ENCODE results near the gene CHRNA3. TPM values are rescaled to one million over a fixed set of nuclear protein-coding genes. Genes with fewer than 3 reads are reported as not detected.

Gene CHRNA3
- polyA plus RNA-seq, 1 donor from 2014 or later = 2.4 TPM

GRCh38 chr15:78642331-78642730 lies 21.5 kb upstream of the CHRNA3 start:
- H3K9ac ChIP-seq (ENCODE audit: low read length) = no peak overlapping the region
- no peaks in the 10 kb centered on the region for H3K36me3 ChIP-seq (ENCODE audit: insufficient read depth, low read length)
- H4K20me1 ChIP-seq (ENCODE audit: insufficient read depth) = no peaks in the 10 kb centered on the region
- no peaks in the 10 kb centered on the region for H3K9me2 ChIP-seq (ENCODE audit: insufficient read depth, low read length)
- H3K9me3 ChIP-seq (ENCODE audit: low read length) = no peaks in the 10 kb centered on the region
- peaks cover 27% of the 10 kb centered on the region for H3K27me3 ChIP-seq (ENCODE audit: insufficient read depth, low read depth, low read length)
- H3K4me2 ChIP-seq (ENCODE audit: low read length) = no peak overlapping the region
- H3K4me3 ChIP-seq (ENCODE audit: low read length) = no peak overlapping the region
- H3F3A ChIP-seq (ENCODE audit: insufficient read depth, low read length, poor library complexity, severe bottlenecking) = no peaks in the 10 kb centered on the region
- H3K27ac ChIP-seq (ENCODE audit: low read length) = no peak overlapping the region
- TF ChIP-seq POLR2AphosphoS5 (IDR thresholded peaks at IDR 0.05) = no peak
- no peak for TF ChIP-seq EP300 (conservative IDR thresholded peaks at IDR 0.05; ENCODE audit: poor library complexity, severe bottlenecking)
- no peak for TF ChIP-seq MXI1 (conservative IDR thresholded peaks at IDR 0.05; ENCODE audit: poor library complexity, severe bottlenecking)
- TF ChIP-seq SMC3 (conservative IDR thresholded peaks at IDR 0.05; ENCODE audit: poor library complexity) = no peak
- TF ChIP-seq, protein P1, sequence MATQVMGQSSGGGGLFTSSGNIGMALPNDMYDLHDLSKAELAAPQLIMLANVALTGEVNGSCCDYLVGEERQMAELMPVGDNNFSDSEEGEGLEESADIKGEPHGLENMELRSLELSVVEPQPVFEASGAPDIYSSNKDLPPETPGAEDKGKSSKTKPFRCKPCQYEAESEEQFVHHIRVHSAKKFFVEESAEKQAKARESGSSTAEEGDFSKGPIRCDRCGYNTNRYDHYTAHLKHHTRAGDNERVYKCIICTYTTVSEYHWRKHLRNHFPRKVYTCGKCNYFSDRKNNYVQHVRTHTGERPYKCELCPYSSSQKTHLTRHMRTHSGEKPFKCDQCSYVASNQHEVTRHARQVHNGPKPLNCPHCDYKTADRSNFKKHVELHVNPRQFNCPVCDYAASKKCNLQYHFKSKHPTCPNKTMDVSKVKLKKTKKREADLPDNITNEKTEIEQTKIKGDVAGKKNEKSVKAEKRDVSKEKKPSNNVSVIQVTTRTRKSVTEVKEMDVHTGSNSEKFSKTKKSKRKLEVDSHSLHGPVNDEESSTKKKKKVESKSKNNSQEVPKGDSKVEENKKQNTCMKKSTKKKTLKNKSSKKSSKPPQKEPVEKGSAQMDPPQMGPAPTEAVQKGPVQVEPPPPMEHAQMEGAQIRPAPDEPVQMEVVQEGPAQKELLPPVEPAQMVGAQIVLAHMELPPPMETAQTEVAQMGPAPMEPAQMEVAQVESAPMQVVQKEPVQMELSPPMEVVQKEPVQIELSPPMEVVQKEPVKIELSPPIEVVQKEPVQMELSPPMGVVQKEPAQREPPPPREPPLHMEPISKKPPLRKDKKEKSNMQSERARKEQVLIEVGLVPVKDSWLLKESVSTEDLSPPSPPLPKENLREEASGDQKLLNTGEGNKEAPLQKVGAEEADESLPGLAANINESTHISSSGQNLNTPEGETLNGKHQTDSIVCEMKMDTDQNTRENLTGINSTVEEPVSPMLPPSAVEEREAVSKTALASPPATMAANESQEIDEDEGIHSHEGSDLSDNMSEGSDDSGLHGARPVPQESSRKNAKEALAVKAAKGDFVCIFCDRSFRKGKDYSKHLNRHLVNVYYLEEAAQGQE (IDR thresholded peaks at IDR 0.05; ENCODE audit: borderline replicate concordance) = no peak
- TF ChIP-seq TAF1 (IDR thresholded peaks at IDR 0.05; ENCODE audit: low read depth) = no peak
- no peak for TF ChIP-seq EZH2 (IDR thresholded peaks at IDR 0.05; ENCODE audit: borderline replicate concordance, insufficient read depth, low read length, poor library complexity, severe bottlenecking)
- TF ChIP-seq, protein P2, sequence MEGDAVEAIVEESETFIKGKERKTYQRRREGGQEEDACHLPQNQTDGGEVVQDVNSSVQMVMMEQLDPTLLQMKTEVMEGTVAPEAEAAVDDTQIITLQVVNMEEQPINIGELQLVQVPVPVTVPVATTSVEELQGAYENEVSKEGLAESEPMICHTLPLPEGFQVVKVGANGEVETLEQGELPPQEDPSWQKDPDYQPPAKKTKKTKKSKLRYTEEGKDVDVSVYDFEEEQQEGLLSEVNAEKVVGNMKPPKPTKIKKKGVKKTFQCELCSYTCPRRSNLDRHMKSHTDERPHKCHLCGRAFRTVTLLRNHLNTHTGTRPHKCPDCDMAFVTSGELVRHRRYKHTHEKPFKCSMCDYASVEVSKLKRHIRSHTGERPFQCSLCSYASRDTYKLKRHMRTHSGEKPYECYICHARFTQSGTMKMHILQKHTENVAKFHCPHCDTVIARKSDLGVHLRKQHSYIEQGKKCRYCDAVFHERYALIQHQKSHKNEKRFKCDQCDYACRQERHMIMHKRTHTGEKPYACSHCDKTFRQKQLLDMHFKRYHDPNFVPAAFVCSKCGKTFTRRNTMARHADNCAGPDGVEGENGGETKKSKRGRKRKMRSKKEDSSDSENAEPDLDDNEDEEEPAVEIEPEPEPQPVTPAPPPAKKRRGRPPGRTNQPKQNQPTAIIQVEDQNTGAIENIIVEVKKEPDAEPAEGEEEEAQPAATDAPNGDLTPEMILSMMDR (IDR thresholded peaks at IDR 0.05; ENCODE audit: poor library complexity, severe bottlenecking) = no peak
- no peak for TF ChIP-seq RAD21 (conservative IDR thresholded peaks at IDR 0.05)
- no peaks in the 10 kb centered on the region for H3K79me2 ChIP-seq (replicated peaks; ENCODE audit: insufficient read depth, low read length)
- no peak overlapping the region for H2AFZ ChIP-seq (ENCODE audit: low read depth, low read length)

- Histone ChIP-seq H3K4me2 (ENCODE audit: low read length) (no peak overlapping the region), H3K27ac (ENCODE audit: low read length) (no peak overlapping the region), H3K27me3 (ENCODE audit: insufficient read depth, low read depth, low read length) (peaks cover 27% of the 10 kb centered on the region), H3K36me3 (ENCODE audit: insufficient read depth, low read length) (no peaks in the 10 kb centered on the region), H2AFZ (ENCODE audit: low read depth, low read length) (no peak overlapping the region), H3K9me2 (ENCODE audit: insufficient read depth, low read length) (no peaks in the 10 kb centered on the region), H3F3A (ENCODE audit: insufficient read depth, low read length, poor library complexity, severe bottlenecking) (no peaks in the 10 kb centered on the region), H3K79me2 (replicated peaks; ENCODE audit: insufficient read depth, low read length) (no peaks in the 10 kb centered on the region), H3K9ac (ENCODE audit: low read length) (no peak overlapping the region), H4K20me1 (ENCODE audit: insufficient read depth) (no peaks in the 10 kb centered on the region), H3K9me3 (ENCODE audit: low read length) (no peaks in the 10 kb centered on the region), H3K4me3 (ENCODE audit: low read length) (peak overlapping the region; percentile 68)
- TF ChIP-seq RAD21 (conservative IDR thresholded peaks at IDR 0.05) = no peak
- TF ChIP-seq EZH2 (IDR thresholded peaks at IDR 0.05; ENCODE audit: borderline replicate concordance, insufficient read depth, low read length, poor library complexity, severe bottlenecking) = no peak
- TF ChIP-seq, protein P2 (IDR thresholded peaks at IDR 0.05; ENCODE audit: poor library complexity, severe bottlenecking) = no peak
- TF ChIP-seq EP300 (conservative IDR thresholded peaks at IDR 0.05; ENCODE audit: poor library complexity, severe bottlenecking) = no peak
- TF ChIP-seq, protein P1 (IDR thresholded peaks at IDR 0.05; ENCODE audit: borderline replicate concordance) = no peak
- TF ChIP-seq POLR2AphosphoS5 (IDR thresholded peaks at IDR 0.05) = no peak
Observed at GRCh38 chr15:78641749-78642275, 21.0 kb upstream of the CHRNA3 start.
